Fibroblast of lung (primary cell): ENCODE results near the gene GPR4. TPM values are rescaled to one million over a fixed set of nuclear protein-coding genes. Genes with fewer than 3 reads are reported as not detected.

Source experiments
- DNase-seq, 2 donors: peaks; one replicate each; pipeline versions ENCODE4 v3.0.0 to v3.0.0-alpha.2; 2010; ENCODE audit warnings: low read depth in 2 of 2
- H2AFZ ChIP-seq: 2 replicates; pipeline ENCODE4 v1.5.1; 2012; ENCODE audit warnings: low read length, control low read depth, inconsistent platforms
- H3K27ac ChIP-seq: 2 replicates; pipeline ENCODE4 v1.5.1; 2011; ENCODE audit warnings: low read length, control low read depth; ENCODE audit not compliant: insufficient read depth
- H3K27me3 ChIP-seq: 2 replicates; pipeline ENCODE4 v1.5.1; 2011; ENCODE audit warnings: mild to moderate bottlenecking, low read length; ENCODE audit not compliant: control insufficient read depth, insufficient read depth
- H3K36me3 ChIP-seq: 2 replicates; pipeline ENCODE4 v1.5.1; 2011; ENCODE audit warnings: low read length; ENCODE audit not compliant: control insufficient read depth, insufficient read depth
- H3K4me1 ChIP-seq: 2 replicates; pipeline ENCODE4 v1.5.1; 2011; ENCODE audit warnings: low read length; ENCODE audit not compliant: control insufficient read depth, insufficient read depth; ENCODE audit errors: extremely low read depth
- H3K4me2 ChIP-seq: 2 replicates; pipeline ENCODE4 v1.5.1; 2011; ENCODE audit warnings: low read length, control low read depth; ENCODE audit not compliant: insufficient read depth; ENCODE audit errors: extremely low read depth
- H3K4me3 ChIP-seq, 4 experiments: fragments of 200-600 bp in 1 of 4; sonication (generic) in 1 of 4; replicated peaks in 1 of 4; 2 replicates each; pipeline ENCODE4 v1.5.1; 2011 to 2016; ENCODE audit warnings: low read length in 4 of 4, low read depth in 3 of 4, mild to moderate bottlenecking in 3 of 4, control low read depth in 2 of 4, inconsistent platforms in 1 of 4, mixed read lengths in 1 of 4; ENCODE audit not compliant: insufficient read depth in 1 of 4; ENCODE audit errors: control extremely low read depth in 1 of 4
- H3K79me2 ChIP-seq: 2 replicates; pipeline ENCODE4 v1.5.1; 2012; ENCODE audit warnings: mild to moderate bottlenecking, low read length, inconsistent platforms; ENCODE audit not compliant: control insufficient read depth, insufficient read depth
- H3K9ac ChIP-seq: 2 replicates; pipeline ENCODE4 v1.5.1; 2011; ENCODE audit warnings: mild to moderate bottlenecking, low read length, control low read depth; ENCODE audit not compliant: insufficient read depth
- H3K9me3 ChIP-seq: 2 replicates; pipeline ENCODE4 v1.5.1; 2012; ENCODE audit warnings: low read depth, low read length; ENCODE audit not compliant: control insufficient read depth, insufficient read depth
- H4K20me1 ChIP-seq: 2 replicates; pipeline ENCODE4 v1.5.1; 2011; ENCODE audit warnings: low read length; ENCODE audit not compliant: control insufficient read depth, insufficient read depth; ENCODE audit errors: extremely low read depth
- EZH2 ChIP-seq: IDR thresholded peaks from 2 replicates; pipeline ENCODE4 v1.5.1; 2012; ENCODE audit warnings: low read length, control low read depth, mild to moderate bottlenecking; ENCODE audit errors: missing control alignments
- polyA plus RNA-seq, 2 donors: library from polyadenylated mRNA; depleted of rRNA in 1 of 2; stranded (reverse) in 1 of 2; unstranded in 1 of 2; fragments of >200 nt; gene quantifications; 2 replicates each; pipeline ENCODE4 v1.2.1, GENCODE V29; 2011 to 2012; ENCODE audit warnings: missing spikeins in 1 of 2
- total RNA-seq: library from RNA; depleted of rRNA; stranded (reverse); fragments of >200 nt; gene quantifications from 2 replicates; pipeline ENCODE4 v1.2.1, GENCODE V29; 2014
- TF ChIP-seq, protein P1 (sequence below), 2 donors: IDR thresholded peaks in 1 of 2; conservative IDR thresholded peaks in 1 of 2; 1 replicate in 1 of 2; 2 replicates in 1 of 2; pipeline ENCODE4 v1.5.1; 2011 to 2012; ENCODE audit warnings: low read length in 2 of 2, control low read depth in 1 of 2, inconsistent platforms in 1 of 2, low read depth in 1 of 2, mild to moderate bottlenecking in 1 of 2

Gene GPR4
- total and polyA plus RNA-seq, 2 donors (not counting 1 experiment from before 2014, with no cell fraction given): 0.58 TPM; not detected in 1

DNA sequence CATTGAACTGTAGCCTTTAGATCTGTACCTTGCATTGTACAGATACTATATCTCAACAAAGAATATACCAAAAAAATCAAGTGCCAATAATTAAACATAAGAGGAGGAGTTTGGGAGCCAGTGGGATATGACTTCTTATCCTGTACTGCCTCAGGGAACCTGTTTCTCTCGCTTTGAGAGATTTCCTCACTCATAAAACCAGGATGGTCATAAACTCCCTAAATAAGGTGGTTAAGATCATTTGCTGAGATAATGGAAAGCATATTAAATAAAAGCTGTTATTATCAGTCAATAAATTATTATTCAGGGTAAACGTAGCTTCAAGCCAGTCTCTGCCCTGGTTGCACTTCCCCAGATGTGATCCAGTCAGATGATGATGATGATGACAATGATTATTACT is 34.4 kb downstream of the GPR4 start:
- no peaks in the 10 kb centered on the region for H3K79me2 ChIP-seq
- no peak overlapping the region for H3K9ac ChIP-seq
- H3K4me3 ChIP-seq: no peak overlapping the region
- peaks cover 4% of the 10 kb centered on the region for H3K4me1 ChIP-seq
- no peak overlapping the region for H2AFZ ChIP-seq
- no peak for TF ChIP-seq EZH2
- TF ChIP-seq, protein P1, sequence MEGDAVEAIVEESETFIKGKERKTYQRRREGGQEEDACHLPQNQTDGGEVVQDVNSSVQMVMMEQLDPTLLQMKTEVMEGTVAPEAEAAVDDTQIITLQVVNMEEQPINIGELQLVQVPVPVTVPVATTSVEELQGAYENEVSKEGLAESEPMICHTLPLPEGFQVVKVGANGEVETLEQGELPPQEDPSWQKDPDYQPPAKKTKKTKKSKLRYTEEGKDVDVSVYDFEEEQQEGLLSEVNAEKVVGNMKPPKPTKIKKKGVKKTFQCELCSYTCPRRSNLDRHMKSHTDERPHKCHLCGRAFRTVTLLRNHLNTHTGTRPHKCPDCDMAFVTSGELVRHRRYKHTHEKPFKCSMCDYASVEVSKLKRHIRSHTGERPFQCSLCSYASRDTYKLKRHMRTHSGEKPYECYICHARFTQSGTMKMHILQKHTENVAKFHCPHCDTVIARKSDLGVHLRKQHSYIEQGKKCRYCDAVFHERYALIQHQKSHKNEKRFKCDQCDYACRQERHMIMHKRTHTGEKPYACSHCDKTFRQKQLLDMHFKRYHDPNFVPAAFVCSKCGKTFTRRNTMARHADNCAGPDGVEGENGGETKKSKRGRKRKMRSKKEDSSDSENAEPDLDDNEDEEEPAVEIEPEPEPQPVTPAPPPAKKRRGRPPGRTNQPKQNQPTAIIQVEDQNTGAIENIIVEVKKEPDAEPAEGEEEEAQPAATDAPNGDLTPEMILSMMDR (conservative IDR thresholded peaks at IDR 0.05 in 1 of 2, IDR thresholded peaks at IDR 0.05 in 1 of 2; ENCODE audit: low read depth in 1 of 2, low read length in 2 of 2): no peak
- no peak for DNase-seq
- no peaks in the 10 kb centered on the region for H3K36me3 ChIP-seq
- H4K20me1 ChIP-seq: no peaks in the 10 kb centered on the region
- no peak overlapping the region for H3K27ac ChIP-seq
- H3K27me3 ChIP-seq: no peaks in the 10 kb centered on the region
- H3K9me3 ChIP-seq: no peaks in the 10 kb centered on the region
- no peak overlapping the region for H3K4me2 ChIP-seq

DNA sequence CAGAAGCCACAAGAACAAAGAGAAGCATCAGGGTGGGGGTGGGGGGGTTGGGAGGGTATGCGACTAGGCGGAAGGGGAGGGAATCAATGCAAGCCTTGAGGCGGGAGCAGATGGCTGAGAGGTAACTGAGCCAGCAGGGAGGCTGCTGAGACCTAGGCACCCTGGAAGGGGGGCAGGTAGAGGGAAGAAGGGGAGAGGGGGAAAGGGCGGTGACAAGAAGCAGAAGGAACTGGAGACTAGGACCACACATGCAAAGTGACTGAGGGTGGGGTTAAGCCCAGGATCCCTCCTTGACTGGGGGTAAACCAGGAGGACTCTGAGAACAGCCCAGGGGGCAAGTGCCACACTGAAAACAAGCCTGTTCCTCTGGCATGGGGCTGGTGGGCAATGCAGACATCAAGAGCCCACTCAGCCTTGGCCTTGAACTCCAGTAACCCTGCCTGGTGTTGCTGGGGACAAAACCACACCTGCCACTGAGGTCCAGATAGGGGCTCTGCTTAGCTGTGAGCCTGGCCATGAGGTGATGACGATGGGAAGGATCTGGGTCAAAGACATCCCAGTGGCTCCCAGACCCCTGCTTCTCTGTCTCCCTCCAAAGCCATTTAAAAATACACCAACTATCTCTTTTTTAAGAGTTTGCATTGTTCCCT is 37.8 kb downstream of the GPR4 start:
- no peaks in the 10 kb centered on the region for H3K27me3 ChIP-seq
- H3K9me3 ChIP-seq: no peaks in the 10 kb centered on the region
- H3K4me2 ChIP-seq: no peak overlapping the region
- H4K20me1 ChIP-seq: no peaks in the 10 kb centered on the region
- no peaks in the 10 kb centered on the region for H3K79me2 ChIP-seq
- H3K4me1 ChIP-seq: peaks cover 4% of the 10 kb centered on the region
- H3K27ac ChIP-seq: no peak overlapping the region
- H2AFZ ChIP-seq: no peak overlapping the region
- no peak overlapping the region for H3K9ac ChIP-seq
- TF ChIP-seq, protein P1 (conservative IDR thresholded peaks at IDR 0.05 in 1 of 2, IDR thresholded peaks at IDR 0.05 in 1 of 2; ENCODE audit: low read depth in 1 of 2, low read length in 2 of 2): no peak
- no peak for TF ChIP-seq EZH2
- no peak overlapping the region for H3K4me3 ChIP-seq
- DNase-seq: no peak
- H3K36me3 ChIP-seq: no peaks in the 10 kb centered on the region

DNA sequence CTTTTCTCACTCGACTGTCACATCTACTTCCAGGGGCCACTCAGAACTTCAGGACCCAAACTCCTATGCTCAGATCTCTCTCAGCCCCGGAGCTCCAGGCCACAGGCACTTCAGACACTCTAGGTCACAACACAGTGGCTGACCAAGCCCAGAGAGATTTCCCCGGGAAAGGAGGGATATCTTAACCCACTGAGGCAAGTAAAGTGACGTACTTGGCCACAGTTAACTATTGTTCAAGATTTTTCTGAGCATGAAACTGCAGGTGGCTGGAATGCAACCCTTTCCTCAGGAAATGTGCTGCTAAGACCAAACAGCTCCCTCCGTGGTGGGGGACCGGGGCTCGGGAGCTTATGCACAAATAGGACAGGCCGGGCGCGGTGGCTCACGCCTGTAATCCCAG is 41.3 kb downstream of the GPR4 start:
- no peaks in the 10 kb centered on the region for H3K4me1 ChIP-seq
- no peaks in the 10 kb centered on the region for H3K9me3 ChIP-seq

More for the DNA sequence above, 41.3 kb downstream of the GPR4 start:
- H3K4me2 ChIP-seq: no peak overlapping the region
- no peak for TF ChIP-seq EZH2
- TF ChIP-seq, protein P1 (conservative IDR thresholded peaks at IDR 0.05 in 1 of 2, IDR thresholded peaks at IDR 0.05 in 1 of 2; ENCODE audit: low read depth in 1 of 2, low read length in 2 of 2): no peak
- H3K9ac ChIP-seq: no peak overlapping the region
- no peak overlapping the region for H2AFZ ChIP-seq
- H3K36me3 ChIP-seq: no peaks in the 10 kb centered on the region
- no peak overlapping the region for H3K27ac ChIP-seq
- no peaks in the 10 kb centered on the region for H3K27me3 ChIP-seq
- no peak overlapping the region for H3K4me3 ChIP-seq
- H4K20me1 ChIP-seq: no peaks in the 10 kb centered on the region
- DNase-seq: no peak
- no peaks in the 10 kb centered on the region for H3K79me2 ChIP-seq
